Measurements from ENCODE around the gene BOD1L1.

Gene BOD1L1

DNA sequence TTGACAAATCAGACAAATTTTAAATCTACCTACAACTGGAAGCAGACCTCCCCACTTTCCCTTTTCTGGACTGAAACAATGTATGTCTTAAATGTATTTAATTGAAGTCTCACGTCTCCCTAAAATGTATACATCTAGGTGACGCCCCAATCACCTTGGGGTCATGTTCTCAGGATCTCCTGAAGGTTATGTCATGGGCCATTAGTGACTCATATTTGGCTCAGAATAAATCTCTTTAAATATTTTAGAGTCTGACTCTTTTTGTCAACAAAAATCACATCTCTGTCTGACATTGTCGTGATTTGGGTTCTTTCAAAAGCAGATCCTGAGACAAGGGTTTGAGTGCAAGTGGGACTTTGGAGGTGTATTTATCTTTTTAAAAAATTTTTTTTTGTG, 26.2 kb upstream of the BOD1L1 start:
- Histone ChIP-seq H3K36me3 (ENCODE audit: control insufficient read depth, insufficient read depth, low read length) (no peaks in the 10 kb centered on the region), H3K4me1 (ENCODE audit: control insufficient read depth, insufficient read depth, low read length, poor library complexity, severe bottlenecking) (no peaks in the 10 kb centered on the region), H3K9me3 (ENCODE audit: control insufficient read depth, low read length) (no peaks in the 10 kb centered on the region), H3K27me3 (replicated peaks; ENCODE audit: control insufficient read depth, insufficient read depth, low read length, poor library complexity, severe bottlenecking) (no peaks in the 10 kb centered on the region), H3K4me3 (ENCODE audit: insufficient read depth, low read depth, low read length, poor library complexity, severe bottlenecking) (peak overlapping the region; percentile 65), H3K27ac (ENCODE audit: insufficient read depth, low read length, poor library complexity, severe bottlenecking) (no peak overlapping the region)
- DNase-seq = no peak

DNA sequence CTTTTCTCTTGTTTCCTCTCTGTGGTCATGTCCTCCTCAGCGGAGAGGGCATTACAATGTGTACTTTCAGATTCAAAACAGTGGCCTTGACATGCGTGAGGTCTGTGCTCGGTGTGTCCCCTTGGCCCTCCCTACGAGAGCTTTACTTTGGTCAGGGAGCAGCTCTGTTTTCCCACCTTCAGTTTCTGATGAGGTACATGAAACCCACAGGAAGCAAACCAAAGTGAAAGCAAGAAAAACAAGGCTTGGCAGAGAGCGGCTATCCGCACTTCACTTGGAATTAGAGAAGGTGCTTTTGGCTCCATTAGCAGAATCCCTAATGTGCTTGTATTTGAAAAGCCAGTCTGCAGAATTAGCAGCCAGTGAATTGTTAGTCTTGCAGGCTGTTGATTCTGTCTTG, 19.5 kb upstream of the BOD1L1 start:
- Histone ChIP-seq H3K4me3 (ENCODE audit: insufficient read depth, low read depth, low read length, poor library complexity, severe bottlenecking) (no peak overlapping the region), H3K27ac (ENCODE audit: insufficient read depth, low read length, poor library complexity, severe bottlenecking) (no peak overlapping the region)
- DNase-seq = no peak

DNA sequence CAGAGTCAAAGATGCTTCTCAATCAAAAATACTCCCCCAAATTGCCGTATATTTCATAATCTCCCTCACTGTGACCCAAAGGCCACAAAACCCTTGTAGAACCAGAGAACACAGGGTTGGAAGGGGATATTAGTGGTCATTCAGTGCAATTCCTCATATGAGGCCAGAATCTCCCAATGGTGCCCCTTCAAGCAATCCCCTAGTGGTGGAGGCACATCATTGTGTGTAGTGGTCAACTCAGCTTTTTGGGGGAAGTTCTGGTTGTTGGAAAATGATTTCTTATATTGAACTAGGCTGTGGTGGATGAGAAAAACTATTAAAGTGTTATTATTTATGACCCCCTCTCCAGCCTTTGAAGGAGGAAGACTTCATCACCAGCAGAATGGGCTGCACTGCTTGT, 17.6 kb upstream of the BOD1L1 start:
- Histone ChIP-seq H3K27me3 (replicated peaks; ENCODE audit: control insufficient read depth, insufficient read depth, low read length, poor library complexity, severe bottlenecking) (peaks cover 5% of the 10 kb centered on the region), H3K27ac (ENCODE audit: insufficient read depth, low read length, poor library complexity, severe bottlenecking) (no peak overlapping the region), H3K4me1 (ENCODE audit: control insufficient read depth, insufficient read depth, low read length, poor library complexity, severe bottlenecking) (no peaks in the 10 kb centered on the region), H3K9me3 (ENCODE audit: control insufficient read depth, low read length) (no peaks in the 10 kb centered on the region), H3K36me3 (ENCODE audit: control insufficient read depth, insufficient read depth, low read length) (no peaks in the 10 kb centered on the region), H3K4me3 (ENCODE audit: insufficient read depth, low read depth, low read length, poor library complexity, severe bottlenecking) (no peak overlapping the region)
- DNase-seq = no peak

More for the DNA sequence above, 19.5 kb upstream of the BOD1L1 start:
- H3K9me3 ChIP-seq (ENCODE audit: control insufficient read depth, low read length) = no peaks in the 10 kb centered on the region
- H3K27me3 ChIP-seq (replicated peaks; ENCODE audit: control insufficient read depth, insufficient read depth, low read length, poor library complexity, severe bottlenecking) = no peaks in the 10 kb centered on the region
- H3K36me3 ChIP-seq (ENCODE audit: control insufficient read depth, insufficient read depth, low read length) = no peaks in the 10 kb centered on the region
- no peaks in the 10 kb centered on the region for H3K4me1 ChIP-seq (ENCODE audit: control insufficient read depth, insufficient read depth, low read length, poor library complexity, severe bottlenecking)

DNA sequence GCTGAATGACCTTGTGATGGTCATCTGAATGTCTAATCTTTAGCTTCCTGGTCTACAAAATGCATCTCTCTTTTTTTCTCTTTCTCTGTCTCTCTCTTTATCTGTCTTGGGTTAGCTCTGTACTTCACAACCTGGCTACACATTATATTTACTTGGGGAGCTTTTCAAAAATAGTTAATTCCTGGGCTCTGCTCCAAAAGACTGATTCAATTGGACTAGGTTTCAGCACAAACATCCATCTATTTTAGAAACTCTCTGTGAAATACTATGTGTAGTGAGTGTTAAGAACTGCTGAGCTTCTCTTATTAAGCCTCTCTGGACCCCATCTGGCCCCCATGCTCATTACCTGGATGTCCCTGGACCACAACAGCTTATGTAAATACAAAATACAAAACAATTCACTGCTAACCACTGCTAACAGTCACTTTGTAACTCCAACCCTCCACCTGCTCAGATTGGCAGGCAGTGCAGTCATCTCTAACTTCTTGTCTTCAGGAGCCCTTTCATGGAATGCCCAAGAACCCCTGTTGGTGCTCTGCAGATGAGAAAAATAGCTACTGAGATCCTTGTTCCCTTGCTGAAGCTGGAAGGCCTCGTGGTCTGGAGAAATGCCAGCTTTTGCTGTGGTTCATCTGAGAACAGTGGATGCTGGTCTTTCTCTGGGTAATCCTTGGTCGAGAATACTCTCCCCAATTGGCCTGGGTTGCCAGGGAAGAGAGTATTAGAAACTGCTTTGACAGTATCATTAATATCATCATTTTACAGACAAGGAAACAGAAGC, 14.8 kb upstream of the BOD1L1 start:
- no peak overlapping the region for H3K27ac ChIP-seq (ENCODE audit: insufficient read depth, low read length, poor library complexity, severe bottlenecking)
- DNase-seq = no peak
- H3K36me3 ChIP-seq (ENCODE audit: control insufficient read depth, insufficient read depth, low read length) = no peaks in the 10 kb centered on the region
- no peaks in the 10 kb centered on the region for H3K9me3 ChIP-seq (ENCODE audit: control insufficient read depth, low read length)
- no peak overlapping the region for H3K4me3 ChIP-seq (ENCODE audit: insufficient read depth, low read depth, low read length, poor library complexity, severe bottlenecking)
- peaks cover 5% of the 10 kb centered on the region for H3K27me3 ChIP-seq (replicated peaks; ENCODE audit: control insufficient read depth, insufficient read depth, low read length, poor library complexity, severe bottlenecking)
- no peaks in the 10 kb centered on the region for H3K4me1 ChIP-seq (ENCODE audit: control insufficient read depth, insufficient read depth, low read length, poor library complexity, severe bottlenecking)

DNA sequence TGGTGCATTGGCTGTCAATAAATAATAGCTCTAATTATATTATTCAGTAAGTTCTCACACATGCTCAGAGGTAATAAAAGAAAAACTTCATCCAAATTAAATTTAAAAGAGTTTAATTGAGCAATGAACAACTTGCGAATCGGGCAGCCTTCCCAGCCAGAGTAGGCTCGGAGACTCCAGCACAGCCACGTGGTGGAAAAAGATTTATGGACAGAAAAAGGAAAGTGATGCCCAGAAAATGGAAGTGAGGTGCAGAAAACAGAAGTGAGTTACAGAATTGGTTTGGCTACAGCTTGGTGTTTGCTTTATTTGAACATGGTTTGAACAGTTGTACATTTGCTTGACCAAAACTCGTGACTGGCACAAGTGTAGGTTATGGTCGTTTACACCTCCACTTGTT, 13.6 kb upstream of the BOD1L1 start:
- no peaks in the 10 kb centered on the region for H3K36me3 ChIP-seq (ENCODE audit: control insufficient read depth, insufficient read depth, low read length)
- H3K9me3 ChIP-seq (ENCODE audit: control insufficient read depth, low read length) = no peaks in the 10 kb centered on the region
- no peak overlapping the region for H3K4me3 ChIP-seq (ENCODE audit: insufficient read depth, low read depth, low read length, poor library complexity, severe bottlenecking)
- H3K27me3 ChIP-seq (replicated peaks; ENCODE audit: control insufficient read depth, insufficient read depth, low read length, poor library complexity, severe bottlenecking) = peaks cover 5% of the 10 kb centered on the region
- H3K27ac ChIP-seq (ENCODE audit: insufficient read depth, low read length, poor library complexity, severe bottlenecking) = no peak overlapping the region
- H3K4me1 ChIP-seq (ENCODE audit: control insufficient read depth, insufficient read depth, low read length, poor library complexity, severe bottlenecking) = no peaks in the 10 kb centered on the region
- DNase-seq = no peak

DNA sequence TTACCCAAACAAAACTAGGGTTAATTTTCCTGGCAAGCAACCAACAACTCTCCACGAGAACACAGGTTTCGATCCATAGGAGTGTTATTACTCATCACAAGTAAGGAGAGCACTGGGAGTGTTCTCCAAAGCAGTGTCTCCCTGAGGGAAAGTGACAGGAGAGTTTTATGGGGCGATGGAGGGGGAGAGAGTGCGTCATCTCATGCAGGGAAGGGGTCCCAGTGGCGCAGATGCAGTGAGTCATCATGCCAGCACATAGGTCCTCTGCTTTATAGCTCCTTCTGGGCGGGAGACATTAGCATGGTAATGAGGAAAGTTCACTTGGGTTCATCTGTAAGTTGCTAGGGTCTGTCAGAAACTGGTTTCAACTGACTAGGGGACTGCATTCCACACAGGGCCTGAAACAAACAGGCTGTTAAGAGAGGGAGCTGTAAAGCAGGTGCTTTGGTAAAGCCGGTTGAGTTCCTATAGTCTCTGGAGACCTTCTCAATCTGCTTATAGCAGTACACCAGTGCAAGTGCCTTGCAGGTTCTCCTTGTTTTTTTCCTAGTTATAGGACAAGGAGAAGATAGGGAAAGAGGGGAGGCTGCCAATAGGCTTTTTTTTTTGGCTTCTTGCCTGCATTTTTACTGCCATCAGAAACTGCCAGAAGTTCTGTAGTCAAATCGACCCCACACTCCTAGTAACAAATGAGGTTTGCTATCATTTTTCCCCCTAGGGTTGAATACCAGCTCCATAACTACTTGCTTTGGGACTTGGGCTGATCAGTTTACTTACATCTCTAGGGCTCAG, 12.8 kb upstream of the BOD1L1 start:
- no peaks in the 10 kb centered on the region for H3K36me3 ChIP-seq (ENCODE audit: control insufficient read depth, insufficient read depth, low read length)
- H3K4me3 ChIP-seq (ENCODE audit: insufficient read depth, low read depth, low read length, poor library complexity, severe bottlenecking) = no peak overlapping the region
- H3K4me1 ChIP-seq (ENCODE audit: control insufficient read depth, insufficient read depth, low read length, poor library complexity, severe bottlenecking) = no peaks in the 10 kb centered on the region
- no peak overlapping the region for H3K27ac ChIP-seq (ENCODE audit: insufficient read depth, low read length, poor library complexity, severe bottlenecking)
- H3K27me3 ChIP-seq (replicated peaks; ENCODE audit: control insufficient read depth, insufficient read depth, low read length, poor library complexity, severe bottlenecking) = peaks cover 5% of the 10 kb centered on the region
- H3K9me3 ChIP-seq (ENCODE audit: control insufficient read depth, low read length) = no peaks in the 10 kb centered on the region
- DNase-seq = no peak

DNA sequence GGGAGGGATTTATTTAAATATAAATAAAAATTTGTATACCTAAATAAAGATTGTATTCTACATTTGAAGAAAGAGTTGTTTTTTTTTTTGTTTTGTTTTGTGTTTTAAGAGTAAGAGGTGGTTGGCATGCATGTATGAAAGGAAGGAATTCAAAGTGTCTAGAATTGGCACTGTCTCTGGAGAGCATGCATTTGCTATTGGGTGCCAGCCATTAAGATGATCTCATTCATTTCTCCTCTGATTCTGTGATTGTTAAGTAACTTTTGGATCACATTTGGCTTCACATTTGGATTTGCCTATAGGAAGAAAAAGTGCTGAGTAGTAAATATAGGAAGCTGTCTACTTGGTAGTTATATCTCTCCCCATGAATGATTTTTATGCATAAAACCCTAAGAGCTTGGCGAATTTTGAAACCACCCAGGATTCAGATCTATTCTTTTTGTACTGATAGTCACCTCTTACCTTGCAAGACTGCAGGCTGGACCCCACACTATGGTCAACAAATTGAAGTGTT, 7.8 kb upstream of the BOD1L1 start:
- Histone ChIP-seq H3K36me3 (ENCODE audit: control insufficient read depth, insufficient read depth, low read length) (no peaks in the 10 kb centered on the region), H3K9me3 (ENCODE audit: control insufficient read depth, low read length) (no peaks in the 10 kb centered on the region), H3K4me3 (ENCODE audit: insufficient read depth, low read depth, low read length, poor library complexity, severe bottlenecking) (no peak overlapping the region), H3K4me1 (ENCODE audit: control insufficient read depth, insufficient read depth, low read length, poor library complexity, severe bottlenecking) (no peaks in the 10 kb centered on the region), H3K27ac (ENCODE audit: insufficient read depth, low read length, poor library complexity, severe bottlenecking) (no peak overlapping the region), H3K27me3 (replicated peaks; ENCODE audit: control insufficient read depth, insufficient read depth, low read length, poor library complexity, severe bottlenecking) (no peaks in the 10 kb centered on the region)
- no peak for DNase-seq

DNA sequence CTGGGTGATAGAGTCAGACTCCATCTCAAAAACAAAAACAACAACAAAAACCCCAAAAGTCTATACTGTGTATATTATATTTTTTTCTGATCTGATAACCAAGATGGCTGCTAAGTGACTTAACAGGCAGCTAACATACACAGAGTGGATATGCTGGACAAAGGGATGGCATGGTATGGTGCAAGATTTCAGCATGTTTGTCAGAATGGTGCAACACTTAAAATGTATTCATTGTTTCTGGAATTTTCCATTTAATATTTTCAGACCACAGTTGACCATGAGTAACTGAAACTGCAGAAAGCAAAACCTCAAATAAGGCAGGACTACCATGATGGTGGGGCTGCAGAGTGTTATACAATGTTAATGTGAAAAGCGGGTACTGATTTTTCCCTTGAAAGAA, 6.1 kb upstream of the BOD1L1 start:
- Histone ChIP-seq H3K4me3 (ENCODE audit: insufficient read depth, low read depth, low read length, poor library complexity, severe bottlenecking) (no peak overlapping the region), H3K9me3 (ENCODE audit: control insufficient read depth, low read length) (no peaks in the 10 kb centered on the region), H3K36me3 (ENCODE audit: control insufficient read depth, insufficient read depth, low read length) (no peaks in the 10 kb centered on the region), H3K27ac (ENCODE audit: insufficient read depth, low read length, poor library complexity, severe bottlenecking) (no peak overlapping the region), H3K27me3 (replicated peaks; ENCODE audit: control insufficient read depth, insufficient read depth, low read length, poor library complexity, severe bottlenecking) (no peaks in the 10 kb centered on the region), H3K4me1 (ENCODE audit: control insufficient read depth, insufficient read depth, low read length, poor library complexity, severe bottlenecking) (no peaks in the 10 kb centered on the region)
- DNase-seq = no peak

DNA sequence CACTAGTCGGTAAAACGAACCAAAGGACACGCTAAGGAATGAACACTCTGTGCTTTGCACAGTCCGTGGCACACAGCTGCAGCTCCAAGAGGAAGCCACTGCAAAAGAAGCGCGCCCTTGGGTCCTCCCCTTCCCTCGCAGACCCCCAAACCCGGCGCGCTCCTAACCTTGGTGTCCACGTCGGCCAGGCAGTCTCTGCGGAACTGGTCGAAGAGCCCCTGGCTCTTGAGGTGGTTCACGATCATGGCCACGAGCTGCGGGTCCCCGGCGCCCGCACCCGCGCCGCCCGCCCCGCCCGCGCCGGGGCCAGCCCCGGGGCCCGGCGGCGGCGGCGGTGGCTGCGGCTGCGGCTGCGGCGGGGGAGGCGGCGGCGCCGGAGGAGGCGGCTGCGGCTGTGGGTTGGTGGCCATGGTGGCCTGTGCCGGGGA, 333 bp downstream of the BOD1L1 start:
- Histone ChIP-seq H3K27me3 (replicated peaks; ENCODE audit: control insufficient read depth, insufficient read depth, low read length, poor library complexity, severe bottlenecking) (no peaks in the 10 kb centered on the region), H3K36me3 (ENCODE audit: control insufficient read depth, insufficient read depth, low read length) (no peaks in the 10 kb centered on the region), H3K27ac (ENCODE audit: insufficient read depth, low read length, poor library complexity, severe bottlenecking) (peak overlapping the region; percentile 77), H3K4me1 (ENCODE audit: control insufficient read depth, insufficient read depth, low read length, poor library complexity, severe bottlenecking) (peaks cover 5% of the 10 kb centered on the region), H3K4me3 (ENCODE audit: insufficient read depth, low read depth, low read length, poor library complexity, severe bottlenecking) (peak overlapping the region; percentile 97), H3K9me3 (ENCODE audit: control insufficient read depth, low read length) (no peaks in the 10 kb centered on the region)
- DNase-seq = no peak

Data from effector memory CD4-positive, alpha-beta T cell (primary cell).